ENCODE data around the gene GPR108.

DNA sequence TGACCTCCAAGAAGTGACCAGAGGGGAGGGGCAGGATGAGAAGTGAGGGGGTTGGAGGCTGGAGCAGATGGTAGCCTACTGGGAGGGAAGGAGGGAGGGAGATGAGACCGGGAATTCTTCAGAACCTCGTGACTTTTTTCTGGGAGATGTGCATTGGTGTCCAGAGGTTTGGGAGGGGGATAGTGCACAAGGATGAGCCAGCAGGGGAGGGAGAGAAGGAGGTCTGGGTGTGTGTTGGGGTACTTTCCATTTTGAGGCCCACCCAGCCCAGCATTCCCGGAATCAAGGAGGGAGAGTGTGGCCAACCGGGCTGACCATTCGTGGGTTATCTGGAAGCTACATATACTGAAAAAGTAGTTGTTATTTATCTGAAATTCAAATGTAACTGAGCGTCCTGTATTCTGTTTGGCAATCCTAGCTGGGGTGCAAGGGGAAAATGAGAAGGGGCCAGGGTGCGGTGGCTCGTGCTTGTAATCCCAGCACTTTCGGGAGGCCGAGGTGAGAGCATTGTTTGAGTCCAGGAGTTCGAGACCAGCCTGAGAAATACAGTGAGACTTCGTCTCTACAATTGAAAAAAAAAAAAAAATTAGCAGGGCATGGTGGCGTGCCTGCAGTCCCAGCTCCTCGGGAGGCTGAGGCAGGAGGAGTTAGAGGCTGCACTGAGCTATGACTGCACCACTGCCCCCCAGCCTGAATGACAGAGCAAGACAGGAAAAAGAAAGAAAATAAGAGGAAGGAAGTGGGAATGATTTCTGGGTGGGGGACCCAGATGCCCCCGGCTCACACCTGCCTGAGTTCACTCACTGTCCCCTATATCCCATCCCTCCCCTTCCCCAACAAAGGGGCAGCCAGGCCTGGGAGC, 12.5 kb downstream of the GPR108 start:
- TF ChIP-seq, protein P1, sequence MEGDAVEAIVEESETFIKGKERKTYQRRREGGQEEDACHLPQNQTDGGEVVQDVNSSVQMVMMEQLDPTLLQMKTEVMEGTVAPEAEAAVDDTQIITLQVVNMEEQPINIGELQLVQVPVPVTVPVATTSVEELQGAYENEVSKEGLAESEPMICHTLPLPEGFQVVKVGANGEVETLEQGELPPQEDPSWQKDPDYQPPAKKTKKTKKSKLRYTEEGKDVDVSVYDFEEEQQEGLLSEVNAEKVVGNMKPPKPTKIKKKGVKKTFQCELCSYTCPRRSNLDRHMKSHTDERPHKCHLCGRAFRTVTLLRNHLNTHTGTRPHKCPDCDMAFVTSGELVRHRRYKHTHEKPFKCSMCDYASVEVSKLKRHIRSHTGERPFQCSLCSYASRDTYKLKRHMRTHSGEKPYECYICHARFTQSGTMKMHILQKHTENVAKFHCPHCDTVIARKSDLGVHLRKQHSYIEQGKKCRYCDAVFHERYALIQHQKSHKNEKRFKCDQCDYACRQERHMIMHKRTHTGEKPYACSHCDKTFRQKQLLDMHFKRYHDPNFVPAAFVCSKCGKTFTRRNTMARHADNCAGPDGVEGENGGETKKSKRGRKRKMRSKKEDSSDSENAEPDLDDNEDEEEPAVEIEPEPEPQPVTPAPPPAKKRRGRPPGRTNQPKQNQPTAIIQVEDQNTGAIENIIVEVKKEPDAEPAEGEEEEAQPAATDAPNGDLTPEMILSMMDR (IDR thresholded peaks at IDR 0.05), result no peak
- no peak for TF ChIP-seq POLR2A (IDR thresholded peaks at IDR 0.05)

Data from adrenal gland (tissue), 5 donors.